GM18909 (cell line): Measurements from ENCODE around the gene DUSP5.

ENCODE experiments used
- ATAC-seq: cut with Tn5 transposase; IDR thresholded peaks from one replicate; pipeline ENCODE4 v1.9.1; 2021; ENCODE audit warnings: mild to moderate bottlenecking; ENCODE audit not compliant: unreplicated experiment, poor library complexity

Gene DUSP5

DNA sequence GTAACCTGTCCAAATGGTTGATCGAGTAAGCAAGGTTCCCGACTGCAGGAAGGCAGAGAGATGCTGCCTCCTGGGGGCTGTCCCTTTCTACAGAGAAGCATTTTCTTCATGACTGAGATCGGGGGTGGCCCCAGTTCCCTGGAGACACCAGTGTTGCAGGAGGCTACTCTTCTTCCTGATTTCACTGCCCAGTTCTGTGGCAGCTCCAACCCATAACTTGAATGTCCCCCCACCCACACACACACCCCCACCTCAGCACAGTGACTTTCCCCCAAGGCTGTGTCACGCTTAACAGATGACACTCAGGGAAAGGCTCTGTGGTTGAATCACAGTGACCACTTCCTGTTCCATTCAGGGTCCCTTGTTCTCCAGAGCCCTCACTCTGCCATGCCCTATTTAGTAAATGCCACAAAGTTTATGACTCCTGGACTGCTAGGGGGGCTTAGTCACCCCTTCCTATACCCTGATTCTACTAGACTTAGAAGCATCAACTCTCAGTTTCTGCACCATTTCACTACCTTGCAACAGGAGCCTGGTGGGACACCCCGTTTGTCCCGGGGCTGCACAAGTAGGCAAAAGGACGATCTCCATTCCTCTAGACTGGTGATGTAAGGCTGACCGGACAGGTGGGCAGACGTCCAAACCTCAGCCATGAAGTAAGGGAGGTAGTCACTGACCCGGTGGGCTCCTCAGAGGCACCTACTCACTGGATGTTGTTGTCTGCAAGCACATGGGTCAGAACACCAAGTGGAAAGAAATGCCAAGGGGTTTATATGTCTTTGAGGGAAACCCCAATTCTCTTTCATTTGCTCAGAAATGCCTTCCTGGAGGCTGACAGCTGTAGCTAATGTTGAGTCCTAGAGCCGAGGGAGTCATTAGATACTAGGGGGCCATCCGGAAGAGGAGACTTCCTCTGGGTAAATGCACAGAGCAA is 38.5 kb downstream of the DUSP5 start:
- ATAC-seq = peak; percentile 93

DNA sequence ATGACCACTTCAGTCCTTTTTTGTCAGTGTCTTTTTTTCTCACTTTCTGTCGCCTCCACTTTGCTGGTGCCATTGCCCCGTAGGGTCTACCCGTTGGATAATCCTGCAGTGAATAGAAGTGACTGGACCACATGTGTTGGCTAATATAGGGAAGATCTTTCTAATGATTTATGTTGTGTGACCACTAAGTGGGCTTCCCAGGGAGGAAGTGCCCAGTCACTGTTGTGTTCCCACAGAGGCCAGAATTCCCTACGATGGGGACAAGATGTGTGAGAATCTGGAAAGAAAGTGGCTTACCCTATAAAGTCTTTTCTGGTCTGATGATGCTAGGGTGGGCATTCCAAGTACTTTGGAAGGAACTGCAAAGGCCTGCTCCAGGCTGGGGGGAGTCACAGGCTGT is 41.4 kb downstream of the DUSP5 start:
- no peak for ATAC-seq

DNA sequence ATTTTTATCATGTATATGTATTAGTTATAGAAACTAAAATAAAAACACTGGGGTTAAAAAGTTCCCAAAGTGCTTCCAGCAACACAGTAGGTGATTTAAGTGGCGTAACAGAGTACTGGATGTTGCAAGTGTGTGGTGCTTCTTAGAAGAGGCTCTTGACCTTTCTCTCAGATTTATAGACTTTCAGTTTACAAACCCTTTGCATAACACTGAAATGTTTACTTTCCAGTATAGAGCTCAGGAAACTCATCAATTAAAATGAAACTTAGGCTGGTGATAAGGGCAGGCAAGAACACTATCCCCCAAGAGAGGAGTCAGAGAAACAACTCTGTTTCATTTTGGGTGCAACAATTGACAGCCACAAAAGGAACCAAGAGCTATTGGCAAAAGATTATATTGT is 42.3 kb downstream of the DUSP5 start:
- ATAC-seq = no peak

DNA sequence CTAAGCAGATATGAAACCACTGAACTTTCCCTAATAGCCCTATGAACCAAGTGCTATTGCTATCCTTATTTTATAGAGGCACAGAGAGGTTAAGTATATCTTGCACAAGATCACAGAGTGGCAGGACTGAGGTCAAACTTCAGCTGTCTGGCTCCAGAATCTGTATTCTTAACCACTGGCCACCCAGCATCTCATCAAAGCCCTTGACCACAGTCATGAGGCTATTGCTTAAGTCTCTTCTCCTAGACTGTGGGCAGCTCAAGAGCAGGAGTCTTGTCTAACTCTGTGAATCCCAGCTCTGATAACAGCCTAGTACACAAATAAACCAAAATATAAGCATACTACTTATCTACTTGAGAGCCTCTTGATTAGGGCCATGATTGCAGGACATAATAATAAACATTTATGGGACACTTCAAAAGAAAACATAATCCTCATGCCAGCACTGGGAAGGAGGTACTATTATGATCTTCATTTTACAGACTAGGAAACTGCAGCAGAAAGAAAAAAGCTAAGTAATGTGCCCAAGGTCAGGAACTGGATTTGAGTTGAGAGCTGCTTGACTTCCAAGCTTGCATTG is 47.3 kb downstream of the DUSP5 start:
- no peak for ATAC-seq

DNA sequence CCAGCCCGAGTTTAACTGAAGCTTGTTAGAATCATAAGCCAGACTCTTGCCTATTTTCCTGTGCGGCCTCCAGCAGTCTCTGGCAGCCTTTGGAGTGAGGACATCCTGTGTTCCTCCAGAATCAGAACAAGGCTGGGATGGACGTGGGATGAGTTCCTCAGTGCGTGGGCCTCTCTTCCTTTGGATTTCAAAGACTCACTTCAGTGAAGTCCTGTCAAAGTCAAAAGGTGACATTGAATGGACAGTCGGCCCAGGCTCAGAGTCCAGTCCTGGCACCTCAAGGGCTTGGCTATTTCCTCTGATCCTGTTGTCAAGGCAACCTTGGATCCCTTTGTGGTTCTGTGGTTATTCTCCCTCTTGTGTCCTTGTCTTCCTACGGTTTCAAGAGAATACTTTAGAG is 48.4 kb downstream of the DUSP5 start:
- no peak for ATAC-seq

DNA sequence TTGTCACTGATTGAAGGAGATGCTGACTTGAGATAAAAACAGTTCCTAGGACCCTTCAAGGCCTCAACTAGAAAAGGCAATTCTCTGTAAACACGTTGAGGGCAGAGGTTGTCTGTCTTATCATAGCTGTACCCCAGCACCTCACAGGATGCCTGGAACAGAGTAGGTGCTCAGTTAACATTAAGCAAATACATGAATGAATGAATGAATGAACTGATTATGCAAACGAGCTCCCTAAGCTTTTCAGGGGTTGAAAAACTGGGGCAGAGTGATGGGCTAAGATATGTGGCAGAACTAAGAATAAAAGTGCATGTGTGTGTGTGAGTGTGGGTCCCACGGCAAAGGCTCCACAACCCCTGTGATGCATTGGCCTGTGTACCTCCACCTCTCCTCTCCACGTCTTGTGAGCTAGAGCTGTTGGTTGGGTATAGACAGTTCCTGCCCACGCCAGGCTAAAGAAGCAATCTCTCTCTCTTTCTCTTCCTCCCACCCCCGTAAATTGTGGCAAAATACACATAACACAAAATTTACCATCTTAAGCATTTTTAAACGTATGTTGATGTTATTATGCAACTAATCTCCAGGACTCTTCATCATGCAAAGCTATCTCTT is 48.9 kb downstream of the DUSP5 start:
- no peak for ATAC-seq

DNA sequence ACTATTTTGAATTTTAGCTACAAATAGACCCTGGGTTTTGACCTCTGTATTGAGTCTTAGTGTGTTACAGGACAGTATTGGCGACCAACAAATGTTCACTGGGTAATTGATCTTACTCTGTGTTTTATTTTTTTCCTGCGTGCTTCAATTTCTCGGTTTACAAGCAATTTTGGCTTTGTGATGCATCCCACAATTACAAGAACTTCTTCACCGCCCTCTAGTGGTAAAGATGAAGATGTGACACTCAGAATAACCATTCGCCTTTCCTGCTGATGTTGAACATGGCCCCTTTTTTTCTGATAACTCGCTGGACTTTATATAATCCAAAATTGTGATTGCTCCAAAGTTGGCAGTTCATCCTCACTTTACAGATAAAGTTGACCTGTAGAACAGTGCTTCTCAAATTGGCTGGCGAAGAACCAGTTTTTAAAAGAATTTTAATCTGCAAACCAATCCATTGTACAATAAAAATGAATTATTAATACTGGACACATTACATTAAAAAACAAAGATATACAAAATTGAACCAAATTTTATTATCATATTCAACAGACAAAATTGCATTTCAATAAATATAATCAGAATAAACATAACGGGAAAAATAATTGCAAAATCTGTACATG is 49.5 kb downstream of the DUSP5 start:
- no peak for ATAC-seq

DNA sequence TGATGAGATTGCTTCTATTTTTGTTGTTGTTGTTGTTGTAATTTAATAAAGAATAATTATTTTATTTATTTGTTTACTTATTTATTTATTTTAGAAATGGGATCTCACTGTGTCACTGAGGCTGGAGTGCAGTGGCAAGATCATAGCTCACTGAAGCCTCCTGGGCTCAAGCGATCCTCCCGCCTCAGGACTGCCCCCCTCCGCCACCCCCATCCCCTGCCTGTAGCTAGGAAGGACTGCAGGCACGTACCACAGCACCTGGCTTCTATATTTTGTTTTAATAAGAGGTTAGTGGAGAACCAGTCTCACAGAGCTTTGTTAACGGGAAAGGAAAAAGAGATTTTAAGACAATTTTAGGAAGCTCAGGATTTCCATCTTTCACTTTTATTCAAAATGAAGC is 50.3 kb downstream of the DUSP5 start:
- no peak for ATAC-seq

DNA sequence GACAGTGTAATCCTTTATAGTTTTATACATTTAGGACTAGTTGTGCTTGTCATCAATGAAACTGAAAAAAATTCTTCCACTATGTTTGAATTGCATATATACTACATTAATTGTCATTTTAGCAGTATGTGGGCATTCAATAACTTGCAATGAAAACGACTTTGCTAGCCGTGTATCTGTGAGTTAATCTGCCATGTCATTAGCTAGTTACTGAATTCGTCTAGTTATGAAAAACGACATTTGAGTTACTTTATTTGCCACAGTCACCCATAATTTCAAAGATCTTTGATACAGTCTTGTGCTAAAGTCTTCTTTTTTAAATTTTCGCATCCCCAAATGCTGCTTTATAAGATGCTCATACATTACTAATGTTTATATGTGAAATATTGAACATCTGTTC is 51.5 kb downstream of the DUSP5 start:
- ATAC-seq = no peak

DNA sequence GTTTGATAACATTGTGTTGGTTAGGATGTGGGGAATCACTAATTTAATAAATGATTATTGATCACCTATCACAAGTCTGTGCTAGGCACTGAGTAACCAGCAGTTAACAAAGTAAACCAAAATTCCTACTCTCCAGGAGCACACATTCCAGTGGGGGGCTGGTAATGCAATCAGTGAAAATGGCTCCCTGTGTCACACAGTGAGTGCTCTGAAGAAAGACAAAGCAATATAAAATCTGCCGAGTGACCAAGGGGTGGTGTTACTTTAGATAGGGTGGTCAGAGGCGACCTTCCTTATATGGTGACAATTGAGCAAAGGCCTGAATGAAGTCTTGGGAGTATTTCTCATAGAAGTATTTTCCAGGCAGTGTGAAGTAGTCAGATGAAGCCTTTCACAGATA is 56.2 kb downstream of the DUSP5 start:
- no peak for ATAC-seq

DNA sequence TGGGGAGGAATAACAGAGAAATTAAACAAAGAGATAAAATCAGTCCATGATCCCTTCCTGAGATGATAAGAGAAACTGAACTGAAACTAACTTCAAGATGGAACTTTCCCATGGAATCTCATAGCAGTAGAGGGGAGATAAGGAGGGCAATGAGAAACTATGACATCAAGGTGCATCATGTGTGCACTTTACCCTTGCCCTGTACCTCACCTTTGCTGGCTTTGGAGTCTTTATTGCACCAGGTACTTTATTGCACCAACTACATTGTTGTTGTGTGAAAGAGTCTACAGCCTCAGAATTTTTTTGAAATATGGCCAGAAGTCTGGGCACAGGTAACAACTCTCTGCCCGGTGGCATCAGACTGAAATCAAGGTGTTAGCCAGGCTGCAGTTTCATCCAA is 58.6 kb downstream of the DUSP5 start:
- ATAC-seq = no peak

DNA sequence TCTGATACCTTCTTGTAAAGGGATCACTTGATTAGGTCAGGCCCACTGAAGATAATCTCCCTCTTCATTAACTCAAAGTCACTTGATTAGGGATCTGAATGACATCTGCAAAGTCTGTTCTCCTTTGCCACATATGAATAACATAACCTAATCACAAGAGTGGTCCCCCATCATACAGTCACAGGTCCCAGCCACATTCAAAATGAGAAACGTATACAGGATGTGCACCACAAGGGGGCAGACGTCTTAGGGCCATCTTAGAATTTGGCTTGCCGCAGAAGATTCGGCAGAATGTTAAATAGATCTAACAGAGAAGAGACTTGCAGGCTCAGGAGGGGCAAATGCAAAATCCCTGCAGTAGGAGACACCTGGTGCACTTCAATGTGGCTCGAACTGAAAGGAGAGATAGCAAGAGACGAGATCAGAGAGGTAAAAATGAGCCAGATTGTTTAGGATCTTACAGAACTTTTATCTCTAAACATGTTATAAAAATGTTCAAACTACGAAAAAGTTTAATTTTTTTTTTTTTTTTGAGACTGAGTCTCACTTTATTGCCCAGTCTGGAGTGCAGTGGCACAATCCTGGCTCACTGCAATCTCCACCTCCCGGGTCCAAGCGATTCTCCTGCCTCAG is 59.4 kb downstream of the DUSP5 start:
- ATAC-seq = peak; percentile 88

DNA sequence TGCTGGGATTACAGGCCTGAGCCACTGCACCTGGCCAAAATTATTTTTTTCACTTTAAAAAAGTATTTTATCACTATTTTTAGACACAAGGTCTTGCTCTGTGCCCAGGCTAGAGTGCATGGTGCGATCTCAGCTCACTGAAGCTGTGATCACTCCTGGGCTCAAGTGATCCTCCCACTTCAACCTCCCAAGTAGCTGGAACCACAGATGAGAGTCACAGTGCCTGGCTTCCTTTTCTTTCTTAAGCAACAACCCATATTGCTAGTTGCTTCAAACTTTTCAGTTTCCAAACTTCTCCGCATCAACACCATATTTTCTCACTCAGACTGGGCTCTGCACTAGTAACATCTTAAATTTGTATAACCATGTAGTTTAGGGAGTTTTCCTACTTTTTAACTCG is 60.3 kb downstream of the DUSP5 start:
- no peak for ATAC-seq

DNA sequence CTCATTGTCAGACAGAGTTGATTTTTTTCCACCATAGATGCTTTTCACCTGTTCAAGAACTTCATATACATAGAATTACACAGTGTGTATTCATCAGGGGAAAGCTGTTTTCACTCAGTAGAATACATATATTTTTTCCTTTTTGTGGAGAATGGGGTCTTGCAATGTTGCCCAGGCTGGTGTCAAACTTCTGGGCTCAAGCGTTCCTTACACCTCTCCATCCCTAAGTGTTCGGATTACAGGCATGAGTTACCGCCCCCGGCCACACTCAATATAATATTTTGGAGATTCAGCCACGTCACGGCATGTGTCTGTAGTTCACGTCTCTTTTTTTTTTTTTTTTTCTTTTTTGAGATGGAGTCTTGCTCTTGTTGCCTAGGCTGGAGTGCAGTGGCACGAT is 62.3 kb downstream of the DUSP5 start:
- no peak for ATAC-seq
